Pulmonary artery endothelial cell (primary cell): ENCODE measurements around the gene F2RL2. TPM values are rescaled to one million over a fixed set of nuclear protein-coding genes. Genes with fewer than 3 reads are reported as not detected.

Experiments used
- DNase-seq: peaks from one replicate; pipeline ENCODE4 v3.0.0-alpha.2; 2011; ENCODE audit warnings: low read depth, low spot score
- total RNA-seq: library from RNA; depleted of rRNA; stranded (reverse); fragments of >200 nt; gene quantifications from 2 replicates; pipeline ENCODE4 v1.2.3, GENCODE V29; 2014

The F2RL2 gene
- total RNA-seq, 1 donor from 2014 or later: 0.66 TPM

GRCh38 chr5:76585783-76586217, 37.4 kb downstream of the F2RL2 start:
- DNase-seq: no peak

GRCh38 chr5:76583163-76584047, 39.8 kb downstream of the F2RL2 start:
- no peak for DNase-seq

GRCh38 chr5:76582230-76583162, 40.7 kb downstream of the F2RL2 start:
- DNase-seq: no peak

GRCh38 chr5:76580981-76581380, 42.2 kb downstream of the F2RL2 start:
- DNase-seq: no peak

- no peak for DNase-seq
Observed at GRCh38 chr5:76579166-76579937, 43.9 kb downstream of the F2RL2 start.

GRCh38 chr5:76576996-76577395, 46.2 kb downstream of the F2RL2 start:
- no peak for DNase-seq

GRCh38 chr5:76576450-76576849, 46.8 kb downstream of the F2RL2 start:
- DNase-seq: no peak

- no peak for DNase-seq
Observed at GRCh38 chr5:76571559-76571958, 51.6 kb downstream of the F2RL2 start.

- no peak for DNase-seq
Observed at GRCh38 chr5:76570153-76570552, 53.0 kb downstream of the F2RL2 start.

Other genes starting within 250 kb of the F2RL2 start
- 4.4 and 8.3 TPM in 2 replicates for gene IQGAP2, start 220.1 kb downstream of the F2RL2 start, total RNA-seq
- 125 and 157 TPM in 2 replicates for gene F2R, start 92.7 kb upstream of the F2RL2 start, total RNA-seq
- 36.5 and 53.5 TPM in 2 replicates for gene F2RL1, start 195.6 kb upstream of the F2RL2 start, total RNA-seq
- gene S100Z, start 226.6 kb upstream of the F2RL2 start, total RNA-seq: not detected in 2 replicates